Measurements from ENCODE around the gene GRAMD1C.

DNA sequence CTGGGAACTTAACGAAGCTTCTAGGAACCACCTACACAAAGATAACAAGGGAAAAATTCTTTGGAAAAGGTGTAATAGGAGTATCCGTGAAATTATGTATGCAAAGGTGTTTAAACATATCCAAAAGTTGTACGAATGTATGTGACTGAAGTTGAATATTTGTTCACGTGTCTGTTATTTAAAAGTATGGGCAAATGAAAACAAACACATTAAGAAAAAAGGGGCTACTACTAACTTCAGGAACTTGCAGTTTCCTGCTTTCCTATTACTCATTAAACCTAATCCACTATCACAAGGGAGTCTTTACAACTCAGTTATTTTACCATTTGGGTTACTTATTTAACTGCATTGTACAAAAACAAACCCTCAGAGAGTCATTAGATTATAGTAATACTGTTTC is 33.9 kb upstream of the GRAMD1C start:
- no peak for TF ChIP-seq RBFOX2 (IDR thresholded peaks at IDR 0.05; ENCODE audit: low read depth, low read length)
- TF ChIP-seq, protein P1, sequence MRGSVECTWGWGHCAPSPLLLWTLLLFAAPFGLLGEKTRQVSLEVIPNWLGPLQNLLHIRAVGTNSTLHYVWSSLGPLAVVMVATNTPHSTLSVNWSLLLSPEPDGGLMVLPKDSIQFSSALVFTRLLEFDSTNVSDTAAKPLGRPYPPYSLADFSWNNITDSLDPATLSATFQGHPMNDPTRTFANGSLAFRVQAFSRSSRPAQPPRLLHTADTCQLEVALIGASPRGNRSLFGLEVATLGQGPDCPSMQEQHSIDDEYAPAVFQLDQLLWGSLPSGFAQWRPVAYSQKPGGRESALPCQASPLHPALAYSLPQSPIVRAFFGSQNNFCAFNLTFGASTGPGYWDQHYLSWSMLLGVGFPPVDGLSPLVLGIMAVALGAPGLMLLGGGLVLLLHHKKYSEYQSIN (CRISPR knock-in tag; IDR thresholded peaks at IDR 0.05; ENCODE audit: borderline replicate concordance): no peak
- no peak for TF ChIP-seq MXI1 (IDR thresholded peaks at IDR 0.05; ENCODE audit: borderline replicate concordance, low read depth, low read length)
- TF ChIP-seq ZNF263 (CRISPR knock-in tag; IDR thresholded peaks at IDR 0.05): no peak
- no peak for TF ChIP-seq ZNF292 (CRISPR knock-in tag; IDR thresholded peaks at IDR 0.05; ENCODE audit: borderline replicate concordance, low read depth)

Data from HepG2 (cell line).